K562 (cell line): ENCODE data around the gene LCA5. TPM values are rescaled to one million over a fixed set of nuclear protein-coding genes. Genes with fewer than 3 reads are reported as not detected.

ENCODE experiments used
- ARHGAP35 ChIP-seq: fragments of 450-650 bp; IDR thresholded peaks from 2 replicates; pipeline ENCODE4 v1.6.1; 2018; ENCODE audit not compliant: partially characterized antibody
- ARID1B ChIP-seq: fragments of 450-650 bp; IDR thresholded peaks from 2 replicates; pipeline ENCODE4 v1.6.1; 2016; ENCODE audit warnings: antibody characterized with exemption, mild to moderate bottlenecking, inconsistent platforms
- HEY1 ChIP-seq: fragments of 250-450 bp; sonication (Bioruptor Pico); IDR thresholded peaks from 2 replicates; pipeline ENCODE4 v1.5.0; 2020; ENCODE audit warnings: mild to moderate bottlenecking, moderate library complexity, borderline replicate concordance
- HNRNPLL ChIP-seq: fragments of 200-400 bp; formaldehyde crosslinking; IDR thresholded peaks from 2 replicates; pipeline ENCODE4 v1.6.1; 2017; ENCODE audit warnings: low read length, low read depth, mild to moderate bottlenecking; ENCODE audit not compliant: poor library complexity, severe bottlenecking
- MAFF ChIP-seq: IDR thresholded peaks from 2 replicates; pipeline ENCODE4 v1.6.1; 2012; ENCODE audit warnings: low read length, improper control_type of control experiment
- MTA1 ChIP-seq: fragments of 450-650 bp; IDR thresholded peaks from 2 replicates; pipeline ENCODE4 v1.6.1; 2017; ENCODE audit warnings: borderline replicate concordance
- NELFE ChIP-seq: IDR thresholded peaks from 2 replicates; pipeline ENCODE4 v1.6.1; 2011; ENCODE audit warnings: mild to moderate bottlenecking; ENCODE audit not compliant: insufficient read depth, insufficient read length
- NFE2L1 ChIP-seq: fragments of 450-650 bp; IDR thresholded peaks from 2 replicates; pipeline ENCODE4 v1.6.1; 2016; ENCODE audit warnings: missing genetic modification characterization, low read depth, mild to moderate bottlenecking, missing compliant biosample characterization, moderate library complexity, borderline replicate concordance
- NR2F6 ChIP-seq: fragments of 450-650 bp; formaldehyde crosslinking; IDR thresholded peaks from 2 replicates; pipeline ENCODE4 v1.4.0; 2020; ENCODE audit warnings: mild to moderate bottlenecking
- NRF1 ChIP-seq, 2 experiments: fragments of 450-650 bp; IDR thresholded peaks in 1 of 2; conservative IDR thresholded peaks in 1 of 2; 2 replicates each; pipeline ENCODE4 v1.6.1; 2014; ENCODE audit warnings: mild to moderate bottlenecking in 2 of 2
- PRMT5 ChIP-seq: sonication (generic); formaldehyde crosslinking; IDR thresholded peaks from 2 replicates; pipeline ENCODE4 v1.5.0; 2020; ENCODE audit warnings: missing genetic modification reagents
- SAFB ChIP-seq: fragments of 200-400 bp; formaldehyde crosslinking; IDR thresholded peaks from 2 replicates; pipeline ENCODE4 v1.6.1; 2017; ENCODE audit warnings: low read depth, low read length, borderline replicate concordance
- SP2 ChIP-seq: IDR thresholded peaks from 2 replicates; pipeline ENCODE4 v1.6.1; 2011; ENCODE audit warnings: mild to moderate bottlenecking, low read depth, low read length, moderate library complexity; ENCODE audit not compliant: poor library complexity, severe bottlenecking; ENCODE audit errors: extremely low read depth
- STAT5A ChIP-seq: IDR thresholded peaks from 2 replicates; pipeline ENCODE4 v1.6.1; 2012; ENCODE audit warnings: low read length, inconsistent platforms, borderline replicate concordance
- TAF7 ChIP-seq: fragments of 450-650 bp; IDR thresholded peaks from 2 replicates; pipeline ENCODE4 v1.6.1; 2016; ENCODE audit warnings: missing genetic modification characterization, missing compliant biosample characterization
- TCF3 ChIP-seq: sonication (generic); formaldehyde crosslinking; IDR thresholded peaks from 2 replicates; pipeline ENCODE4 v1.4.0; 2020; ENCODE audit warnings: mild to moderate bottlenecking, missing genetic modification reagents
- ZFP30 ChIP-seq: fragments of 250-450 bp; sonication (Bioruptor Pico); IDR thresholded peaks from 2 replicates; pipeline ENCODE4 v1.8.0; 2022; ENCODE audit warnings: moderate library complexity, mild to moderate bottlenecking, inconsistent platforms, borderline replicate concordance
- ZNF644 ChIP-seq: fragments of 200-800 bp; sonication (Bioruptor generic); IDR thresholded peaks from 2 replicates; pipeline ENCODE4 v1.6.1; 2016; ENCODE audit warnings: low read depth, missing genetic modification characterization, missing compliant biosample characterization
- ZSCAN32 ChIP-seq: fragments of 450-650 bp; formaldehyde crosslinking; IDR thresholded peaks from 2 replicates; pipeline ENCODE4 v1.4.0; 2020; ENCODE audit warnings: mild to moderate bottlenecking, moderate library complexity
- polyA plus RNA-seq, 8 experiments: library from polyadenylated mRNA; depleted of rRNA in 4 of 8; stranded (reverse) in 5 of 8; unstranded in 3 of 8; fragments of >200 nt; fragmentation: Nextera tagmentation in 2 of 8; fragmentation: Illumina TruSeq in 1 of 8; extraction: Ambion mirVana in 2 of 8; extraction: Trizol in 1 of 8; gene quantifications; 2 replicates each; pipeline versions ENCODE4 v1.2.1 to v1.2.3, GENCODE V29; 2011 to 2014; ENCODE audit warnings: inconsistent platforms in 1 of 8, missing spikeins in 1 of 8
- total RNA-seq, 7 experiments: library from RNA; depleted of rRNA in 6 of 7; stranded (reverse); fragments of >200 nt in 6 of 7; fragmentation: Illumina TruSeq in 2 of 7; extraction: Trizol in 2 of 7; gene quantifications; 2 replicates each; pipeline versions ENCODE4 v1.2.1 to v1.2.3, GENCODE V29; 2011 to 2021; ENCODE audit warnings: low replicate concordance in 1 of 7
- TF ChIP-seq, protein P1 (sequence below): fragments of 450-650 bp; IDR thresholded peaks from 2 replicates; pipeline ENCODE4 v1.6.1; 2016; ENCODE audit warnings: borderline replicate concordance
- TF ChIP-seq, protein P2 (sequence below): fragments of 250-450 bp; sonication (Bioruptor Pico); IDR thresholded peaks from 2 replicates; pipeline ENCODE4 v1.8.0; 2022; ENCODE audit warnings: moderate library complexity, mild to moderate bottlenecking, inconsistent platforms
- TF ChIP-seq, protein P3 (sequence below): fragments of 250-450 bp; sonication (Bioruptor Pico); IDR thresholded peaks from 2 replicates; pipeline ENCODE4 v1.9.0; 2021; ENCODE audit warnings: mild to moderate bottlenecking, inconsistent platforms

Gene LCA5
- total and polyA plus RNA-seq, 9 of the 15 experiments (the other 6 are each of a cell fraction or from before 2014, with no cell fraction given) = 1.0 to 3.4 (median 1.8) TPM

- TF ChIP-seq, protein P1, sequence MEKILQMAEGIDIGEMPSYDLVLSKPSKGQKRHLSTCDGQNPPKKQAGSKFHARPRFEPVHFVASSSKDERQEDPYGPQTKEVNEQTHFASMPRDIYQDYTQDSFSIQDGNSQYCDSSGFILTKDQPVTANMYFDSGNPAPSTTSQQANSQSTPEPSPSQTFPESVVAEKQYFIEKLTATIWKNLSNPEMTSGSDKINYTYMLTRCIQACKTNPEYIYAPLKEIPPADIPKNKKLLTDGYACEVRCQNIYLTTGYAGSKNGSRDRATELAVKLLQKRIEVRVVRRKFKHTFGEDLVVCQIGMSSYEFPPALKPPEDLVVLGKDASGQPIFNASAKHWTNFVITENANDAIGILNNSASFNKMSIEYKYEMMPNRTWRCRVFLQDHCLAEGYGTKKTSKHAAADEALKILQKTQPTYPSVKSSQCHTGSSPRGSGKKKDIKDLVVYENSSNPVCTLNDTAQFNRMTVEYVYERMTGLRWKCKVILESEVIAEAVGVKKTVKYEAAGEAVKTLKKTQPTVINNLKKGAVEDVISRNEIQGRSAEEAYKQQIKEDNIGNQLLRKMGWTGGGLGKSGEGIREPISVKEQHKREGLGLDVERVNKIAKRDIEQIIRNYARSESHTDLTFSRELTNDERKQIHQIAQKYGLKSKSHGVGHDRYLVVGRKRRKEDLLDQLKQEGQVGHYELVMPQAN = peak; percentile 53; the same call in 1 of the 2 replicates
- TF ChIP-seq STAT5A (no peak), NELFE (no peak), MAFF (no peak), ZNF644 (no peak), SAFB (no peak), SP2 (peak; percentile 88), TAF7 (peak; percentile 51; the same call in 1 of the 2 replicates), NFE2L1 (tag) (no peak), ARID1B (0 out of 2 replicates have a peak, but pooled peaks have one; percentile 14), MTA1 (peak; percentile 51; the same call in 1 of the 2 replicates), NRF1 (conservative IDR thresholded peaks at IDR 0.05 in 1 of 2, IDR thresholded peaks at IDR 0.05 in 1 of 2) (peak; percentile 23 to 27; a peak in 3 of 4 replicates), ZSCAN32 (CRISPR knock-in tag) (no peak), PRMT5 (CRISPR knock-in tag) (no peak), NR2F6 (CRISPR knock-in tag) (no peak), TCF3 (CRISPR knock-in tag) (no peak), HNRNPLL (peak; percentile 98), HEY1 (CRISPR knock-in tag) (no peak), ZFP30 (CRISPR knock-in tag) (no peak), ARHGAP35 (no peak)
- TF ChIP-seq, protein P2, sequence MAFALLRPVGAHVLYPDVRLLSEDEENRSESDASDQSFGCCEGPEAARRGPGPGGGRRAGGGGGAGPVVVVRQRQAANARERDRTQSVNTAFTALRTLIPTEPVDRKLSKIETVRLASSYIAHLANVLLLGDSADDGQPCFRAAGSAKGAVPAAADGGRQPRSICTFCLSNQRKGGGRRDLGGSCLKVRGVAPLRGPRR (CRISPR knock-in tag) = no peak
- TF ChIP-seq, protein P3, sequence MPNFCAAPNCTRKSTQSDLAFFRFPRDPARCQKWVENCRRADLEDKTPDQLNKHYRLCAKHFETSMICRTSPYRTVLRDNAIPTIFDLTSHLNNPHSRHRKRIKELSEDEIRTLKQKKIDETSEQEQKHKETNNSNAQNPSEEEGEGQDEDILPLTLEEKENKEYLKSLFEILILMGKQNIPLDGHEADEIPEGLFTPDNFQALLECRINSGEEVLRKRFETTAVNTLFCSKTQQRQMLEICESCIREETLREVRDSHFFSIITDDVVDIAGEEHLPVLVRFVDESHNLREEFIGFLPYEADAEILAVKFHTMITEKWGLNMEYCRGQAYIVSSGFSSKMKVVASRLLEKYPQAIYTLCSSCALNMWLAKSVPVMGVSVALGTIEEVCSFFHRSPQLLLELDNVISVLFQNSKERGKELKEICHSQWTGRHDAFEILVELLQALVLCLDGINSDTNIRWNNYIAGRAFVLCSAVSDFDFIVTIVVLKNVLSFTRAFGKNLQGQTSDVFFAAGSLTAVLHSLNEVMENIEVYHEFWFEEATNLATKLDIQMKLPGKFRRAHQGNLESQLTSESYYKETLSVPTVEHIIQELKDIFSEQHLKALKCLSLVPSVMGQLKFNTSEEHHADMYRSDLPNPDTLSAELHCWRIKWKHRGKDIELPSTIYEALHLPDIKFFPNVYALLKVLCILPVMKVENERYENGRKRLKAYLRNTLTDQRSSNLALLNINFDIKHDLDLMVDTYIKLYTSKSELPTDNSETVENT = 0 out of 2 replicates have a peak, but pooled peaks have one; percentile 44
Observed at GRCh38 chr6:79536954-79537747, at the start of gene LCA5 (continued).
